Measurements from ENCODE around the gene DKK2. TPM values are rescaled to one million over a fixed set of nuclear protein-coding genes. Genes with fewer than 3 reads are reported as not detected.

The DKK2 gene
- total and polyA plus RNA-seq, 9 of the 15 experiments (the other 6 are each of a cell fraction or from before 2014, with no cell fraction given), result not detected

- TF ChIP-seq VEZF1 (CRISPR knock-in tag; IDR thresholded peaks at IDR 0.05), result no peak
- no peak for TF ChIP-seq HCFC1 (IDR thresholded peaks at IDR 0.05; ENCODE audit: low read depth, low read length)
- TF ChIP-seq SMARCC2 (IDR thresholded peaks at IDR 0.05; ENCODE audit: low read depth), result no peak
Measured at GRCh38 chr4:106929248-106929647, 106.9 kb downstream of the DKK2 start (continued).

- no peaks in the 10 kb centered on the region for H3K27me3 ChIP-seq (ENCODE audit: control insufficient read depth in 2 of 2, insufficient read depth in 2 of 2, low read length in 2 of 2)
- no peak for ATAC-seq
- intact Hi-C loops (cut with micrococcal nuclease) (no loop called here), in situ Hi-C loops (cut with MboI) (no loop called here)
- no peak for TF ChIP-seq CBX2 (IDR thresholded peaks at IDR 0.05; ENCODE audit: insufficient read depth, low read length, poor library complexity, severe bottlenecking)
- no peak for TF ChIP-seq MBD2 (IDR thresholded peaks at IDR 0.05; ENCODE audit: borderline replicate concordance, low read depth)
- no peak for TF ChIP-seq SMAD2 (IDR thresholded peaks at IDR 0.05; ENCODE audit: low read depth, low read length)
- H3K9ac ChIP-seq (ENCODE audit: insufficient read depth in 1 of 2, low read depth in 2 of 2, low read length in 2 of 2), result no peak overlapping the region
- CTCF ChIA-PET (ENCODE audit: low intra/inter-chr PET ratio), result no interaction called here
- H3K4me2 ChIP-seq (ENCODE audit: insufficient read depth, low read length), result no peak overlapping the region
- H3K36me3 ChIP-seq (ENCODE audit: control insufficient read depth, insufficient read depth, low read length), result no peaks in the 10 kb centered on the region
- H3K27ac ChIP-seq (ENCODE audit: extremely low read depth, low read depth, low read length), result no peak overlapping the region
- 2% methylated on average over 3 of the region's 3 CpGs for WGBS (ENCODE audit: insufficient coverage, low coverage, missing lambda C conversion rate)
- H4K20me1 ChIP-seq (replicated peaks; ENCODE audit: control insufficient read depth, insufficient read depth, low read length), result no peaks in the 10 kb centered on the region
- no peaks in the 10 kb centered on the region for H3K9me1 ChIP-seq (ENCODE audit: control insufficient read depth, insufficient read depth, low read length)
- H3K4me3 ChIP-seq, result no peak overlapping the region
- no peaks in the 10 kb centered on the region for H3K4me1 ChIP-seq (replicated peaks in 1 of 2; ENCODE audit: control insufficient read depth in 2 of 2, insufficient read depth in 2 of 2, low read length in 2 of 2)
- no peaks in the 10 kb centered on the region for H3K79me2 ChIP-seq (ENCODE audit: control insufficient read depth, insufficient read depth, low read length)
- no peak overlapping the region for H2AFZ ChIP-seq (ENCODE audit: low read depth, low read length)
- POLR2A ChIA-PET, result no interaction called here
- no peaks in the 10 kb centered on the region for H3K9me3 ChIP-seq (replicated peaks; ENCODE audit: control insufficient read depth, insufficient read depth, low read depth, low read length)
- no TSS peak for BruUV-seq (replicated peaks)
- DNase-seq (ENCODE audit: extremely low read depth in 1 of 4, low spot score in 3 of 4), result no peak
- FAIRE-seq, result no peak
Measured at GRCh38 chr4:106914223-106914622, 121.9 kb downstream of the DKK2 start.
